Activated T-cell treated with anti-CD3 and anti-CD28 coated beads, Interleukin-2, amount 50 U/mL, for 48 hours (primary cell): ENCODE results near the gene ZMYND8.
"Not testable (repeated sequence)": the region's sequence is repeated elsewhere in the genome, so short reads cannot be mapped to it uniquely, and the experiment has no call there.

ENCODE experiments used
- DNase-seq, 2 experiments: peaks; one replicate each; pipeline ENCODE4 v3.0.0-alpha.2; 2020

The ZMYND8 gene

GRCh38 chr20:47201074-47201730 lies 155.3 kb downstream of the ZMYND8 start:
- DNase-seq, result no peak

- DNase-seq, result no peak
Measured at GRCh38 chr20:47198996-47199552, 157.4 kb downstream of the ZMYND8 start.

- DNase-seq, result peak; percentile 55 to 67
Measured at GRCh38 chr20:47198254-47198671, 158.2 kb downstream of the ZMYND8 start.

GRCh38 chr20:47196091-47197081 lies 160.1 kb downstream of the ZMYND8 start:
- peak; percentile 78 to 80 for DNase-seq

- no peak for DNase-seq
Measured at GRCh38 chr20:47195573-47195972, 160.9 kb downstream of the ZMYND8 start.

GRCh38 chr20:47191956-47192355 lies 164.5 kb downstream of the ZMYND8 start:
- no peak for DNase-seq

GRCh38 chr20:47191074-47191673 lies 165.3 kb downstream of the ZMYND8 start:
- no peak for DNase-seq

- no peak for DNase-seq
Measured at GRCh38 chr20:47189060-47189459, 167.4 kb downstream of the ZMYND8 start.

GRCh38 chr20:47188540-47188939 lies 168.0 kb downstream of the ZMYND8 start:
- DNase-seq, result no peak

- no peak for DNase-seq
Measured at GRCh38 chr20:47187450-47188195, 168.9 kb downstream of the ZMYND8 start.

GRCh38 chr20:47183367-47183766 lies 173.1 kb downstream of the ZMYND8 start:
- no peak for DNase-seq

- peak in 1 of 2 experiments; percentile 25 for DNase-seq
Measured at GRCh38 chr20:47181056-47181862, 175.2 kb downstream of the ZMYND8 start.

- no peak for DNase-seq
Measured at GRCh38 chr20:47179267-47179666, 177.2 kb downstream of the ZMYND8 start.

- DNase-seq, result no peak
Measured at GRCh38 chr20:47178851-47179250, 177.6 kb downstream of the ZMYND8 start.

GRCh38 chr20:47178277-47178676 lies 178.2 kb downstream of the ZMYND8 start:
- no peak for DNase-seq

GRCh38 chr20:47176217-47176616 lies 180.3 kb downstream of the ZMYND8 start:
- not testable (repeated sequence) for DNase-seq

- DNase-seq, result no peak
Measured at GRCh38 chr20:47175493-47175892, 181.0 kb downstream of the ZMYND8 start.

- DNase-seq, result no peak
Measured at GRCh38 chr20:47174456-47175243, 181.8 kb downstream of the ZMYND8 start.

GRCh38 chr20:47173596-47174216 lies 182.8 kb downstream of the ZMYND8 start:
- DNase-seq, result no peak

- no peak for DNase-seq
Measured at GRCh38 chr20:47172579-47172978, 183.9 kb downstream of the ZMYND8 start.
